ENCODE measurements around the gene LCE3E. TPM values are rescaled to one million over a fixed set of nuclear protein-coding genes. Genes with fewer than 3 reads are reported as not detected.

The LCE3E gene
- total RNA-seq (2012; rRNA removed) (not detected in 2 replicates), polyA plus RNA-seq (2012; rRNA removed) (not detected in 2 replicates), Bru-seq, nascent RNA (not detected), BruChase-seq, experiment 1, labeled RNA remaining after a 6-hour chase (not detected), BruChase-seq, experiment 2, labeled RNA remaining after a 2-hour chase (not detected)
- not detected in 2 replicates for polyA plus RNA-seq (2012; cell fraction: cytosol; rRNA removed)
- polyA plus RNA-seq (2012; cell fraction: nucleus; rRNA removed; ENCODE audit: low replicate concordance), result not detected in 2 replicates
- long read RNA-seq, result 0 reads

GRCh38 chr1:152566681-152567080 lies at the start of gene LCE3E:
Gene LCE3E (minus strand): TSS chr1:152566780. CDS start chr1:152566208, 572 bp downstream.
- in situ Hi-C loops (cut with MboI; ENCODE audit: low sequenced_read_pairs) (no loop called here), intact Hi-C loops (cut with micrococcal nuclease) (no loop called here)
- BruUV-seq (replicated peaks), result no TSS peak

More at GRCh38 chr1:152566681-152567080, at the start of gene LCE3E:
- TF ChIP-seq CTCF (conservative IDR thresholded peaks at IDR 0.05; ENCODE audit: low read depth, low read length) (no peak), RFX5 (IDR thresholded peaks at IDR 0.05; ENCODE audit: low read depth, low read length) (no peak), MAFK (IDR thresholded peaks at IDR 0.05; ENCODE audit: low read depth, low read length) (no peak), SMC3 (IDR thresholded peaks at IDR 0.05; ENCODE audit: low read depth, low read length) (no peak), RAD21 (IDR thresholded peaks at IDR 0.05; ENCODE audit: low read length) (no peak), CHD1 (IDR thresholded peaks at IDR 0.05; ENCODE audit: low read depth, low read length) (no peak), RCOR1 (IDR thresholded peaks at IDR 0.05; ENCODE audit: insufficient replicate concordance, low read length) (no peak), ELK1 (IDR thresholded peaks at IDR 0.05; ENCODE audit: borderline replicate concordance, low read depth, low read length) (no peak), NFE2L2 (IDR thresholded peaks at IDR 0.05; ENCODE audit: low read depth, low read length) (no peak), POLR2A (IDR thresholded peaks at IDR 0.05; ENCODE audit: low read depth, low read length) (no peak), BHLHE40 (IDR thresholded peaks at IDR 0.05; ENCODE audit: low read depth, low read length) (no peak), CEBPB (IDR thresholded peaks at IDR 0.05; ENCODE audit: low read depth, low read length) (no peak), FOS (IDR thresholded peaks at IDR 0.05; ENCODE audit: low read depth, low read length) (no peak), MAZ (IDR thresholded peaks at IDR 0.05; ENCODE audit: borderline replicate concordance, low read depth, low read length) (no peak), USF2 (IDR thresholded peaks at IDR 0.05; ENCODE audit: low read depth, low read length) (no peak)
- H3K23ac ChIP-seq (ENCODE audit: low read depth, low read length), result no peak within 1 kb of the TSS
- no peak within 1 kb of the TSS for H2AFZ ChIP-seq (replicated peaks; ENCODE audit: low read length, poor library complexity)
- ChIA-PET CTCF (no interaction called here), POLR2A (ENCODE audit: unreplicated experiment) (no interaction called here)
- no peaks in the 10 kb centered on the region for H4K20me1 ChIP-seq (ENCODE audit: insufficient read depth, low read length)
- H4K5ac ChIP-seq (ENCODE audit: low read depth, low read length), result no peak within 1 kb of the TSS
- no peak within 1 kb of the TSS for H4K8ac ChIP-seq (ENCODE audit: low read depth in 2 of 2, low read length in 2 of 2)
- H3K4me2 ChIP-seq (ENCODE audit: low read depth, low read length), result no peak within 1 kb of the TSS
- H2BK5ac ChIP-seq (ENCODE audit: low read depth, low read length, poor library complexity, severe bottlenecking), result no peak within 1 kb of the TSS
- WGBS, 2 experiments (ENCODE audit: extremely low coverage in 2 of 2, insufficient read length in 1 of 2), result no CpG with 5 or more reads among the region's 1 CpG
- no peaks in the 10 kb centered on the region for H3K9me1 ChIP-seq (ENCODE audit: insufficient read depth, low read length)
- no peak within 1 kb of the TSS for H2BK20ac ChIP-seq (ENCODE audit: low read depth, low read length)
- no peak within 1 kb of the TSS for H2BK120ac ChIP-seq (ENCODE audit: low read depth, low read length)
- H2AK5ac ChIP-seq (ENCODE audit: low read depth, low read length), result no peak within 1 kb of the TSS
- no peaks in the 10 kb centered on the region for H3K4me1 ChIP-seq (ENCODE audit: control insufficient read depth, insufficient read depth, low read length)
- no peak within 1 kb of the TSS for H3K14ac ChIP-seq (replicated peaks; ENCODE audit: low read depth, low read length)
- dilution Hi-C loops (cut with HindIII; ENCODE audit: low sequenced_read_pairs, unreplicated experiment), result no loop called here
- ATAC-seq (ENCODE audit: low read depth), result no peak
- H4K91ac ChIP-seq (ENCODE audit: insufficient read depth, low read depth, low read length), result no peak within 1 kb of the TSS
- no peak within 1 kb of the TSS for H3K27ac ChIP-seq (ENCODE audit: insufficient read depth, low read length)
- no peak within 1 kb of the TSS for H2AK9ac ChIP-seq (replicated peaks; ENCODE audit: low read depth, low read length, poor library complexity)
- H3K9ac ChIP-seq (ENCODE audit: low read depth, low read length), result no peak within 1 kb of the TSS
- H3K56ac ChIP-seq (ENCODE audit: extremely low read depth, insufficient read depth, low read length), result no peak within 1 kb of the TSS
- no peaks in the 10 kb centered on the region for H3K79me1 ChIP-seq (ENCODE audit: low read depth in 1 of 2, low read length in 2 of 2)
- H3K9me3 ChIP-seq (ENCODE audit: control insufficient read depth, insufficient read depth, low read length), result peaks cover 3% of the 10 kb centered on the region; the same call in 1 of the 2 replicates
- no peak within 1 kb of the TSS for H3K4ac ChIP-seq (ENCODE audit: low read depth, low read length)
- no peak within 1 kb of the TSS for H2BK15ac ChIP-seq (ENCODE audit: low read depth, low read length)
- H3K36me3 ChIP-seq (ENCODE audit: control insufficient read depth, insufficient read depth, low read length), result no peaks in the 10 kb centered on the region
- no peak within 1 kb of the TSS for H3K18ac ChIP-seq (ENCODE audit: low read depth, low read length)
- H3K27me3 ChIP-seq (ENCODE audit: control insufficient read depth, insufficient read depth, low read length), result no peaks in the 10 kb centered on the region
- H3K4me3 ChIP-seq (ENCODE audit: insufficient read depth, low read depth, low read length), result no peak within 1 kb of the TSS
- no peak for DNase-seq

All from IMR-90 (cell line).